NB4 (cell line): ENCODE data around the gene PROZ.

Experiments used
- DNase-seq: peaks from one replicate; pipeline ENCODE4 v3.0.0; 2010; ENCODE audit warnings: low read depth
- H3K4me3 ChIP-seq: one replicate; pipeline ENCODE4 v1.5.1; 2011; ENCODE audit warnings: mild to moderate bottlenecking, low read depth, low read length, moderate library complexity
- CTCF ChIP-seq: IDR thresholded peaks from one replicate; pipeline ENCODE4 v1.5.1; 2012; ENCODE audit warnings: low read depth, low read length
- MAX ChIP-seq: IDR thresholded peaks from 2 replicates; pipeline ENCODE4 v1.6.1; 2011; ENCODE audit warnings: low read depth, low read length
- MYC ChIP-seq: IDR thresholded peaks from 2 replicates; pipeline ENCODE4 v1.6.1; 2011; ENCODE audit warnings: low read depth, low read length
- POLR2A ChIP-seq: IDR thresholded peaks from 2 replicates; pipeline ENCODE4 v1.6.1; 2011; ENCODE audit warnings: mild to moderate bottlenecking; ENCODE audit not compliant: insufficient read length; ENCODE audit errors: extremely low read depth

The PROZ gene

GRCh38 chr13:113142876-113143275, 15.6 kb upstream of the PROZ start:
- DNase-seq = no peak
- no peak overlapping the region for H3K4me3 ChIP-seq
- TF ChIP-seq CTCF (no peak), MYC (no peak), MAX (no peak), POLR2A (no peak)

GRCh38 chr13:113143466-113144254, 14.8 kb upstream of the PROZ start:
- no peak for TF ChIP-seq CTCF
- no peak for DNase-seq
- H3K4me3 ChIP-seq = no peak overlapping the region

- DNase-seq = no peak
- no peak overlapping the region for H3K4me3 ChIP-seq
- TF ChIP-seq MAX (no peak), POLR2A (no peak), MYC (no peak), CTCF (no peak)
Measured at GRCh38 chr13:113144255-113144629, 14.2 kb upstream of the PROZ start.

GRCh38 chr13:113145496-113145895, 13.0 kb upstream of the PROZ start:
- TF ChIP-seq MAX (no peak), POLR2A (no peak), CTCF (no peak), MYC (no peak)
- no peak for DNase-seq
- no peak overlapping the region for H3K4me3 ChIP-seq

- TF ChIP-seq CTCF (no peak), MAX (no peak), MYC (no peak), POLR2A (no peak)
- no peak for DNase-seq
Measured at GRCh38 chr13:113145911-113146598, 12.4 kb upstream of the PROZ start.

GRCh38 chr13:113146750-113147149, 11.7 kb upstream of the PROZ start:
- H3K4me3 ChIP-seq = no peak overlapping the region
- no peak for DNase-seq
- TF ChIP-seq MAX = no peak
- TF ChIP-seq POLR2A = no peak
- TF ChIP-seq CTCF = no peak
- TF ChIP-seq MYC = no peak

More at GRCh38 chr13:113145911-113146598, 12.4 kb upstream of the PROZ start:
- H3K4me3 ChIP-seq = no peak overlapping the region
